GOT3 (cell line): ENCODE measurements around the gene TMPRSS11E.
"Not testable (repeated sequence)": the region's sequence is repeated elsewhere in the genome, so short reads cannot be mapped to it uniquely, and the experiment has no call there.

Source experiments
- DNase-seq: peaks from one replicate; lab custom pipeline; 2025; ENCODE audit warnings: mixed read lengths; lab: John Stamatoyannopoulos, UW

The TMPRSS11E gene

GRCh38 chr4:68447201-68447600, at the start of gene TMPRSS11E:
TSS of gene TMPRSS11E (plus strand) at chr4:68447463. CDS start at chr4:68447513, 50 bp downstream.
- DNase-seq = no peak

DNA sequence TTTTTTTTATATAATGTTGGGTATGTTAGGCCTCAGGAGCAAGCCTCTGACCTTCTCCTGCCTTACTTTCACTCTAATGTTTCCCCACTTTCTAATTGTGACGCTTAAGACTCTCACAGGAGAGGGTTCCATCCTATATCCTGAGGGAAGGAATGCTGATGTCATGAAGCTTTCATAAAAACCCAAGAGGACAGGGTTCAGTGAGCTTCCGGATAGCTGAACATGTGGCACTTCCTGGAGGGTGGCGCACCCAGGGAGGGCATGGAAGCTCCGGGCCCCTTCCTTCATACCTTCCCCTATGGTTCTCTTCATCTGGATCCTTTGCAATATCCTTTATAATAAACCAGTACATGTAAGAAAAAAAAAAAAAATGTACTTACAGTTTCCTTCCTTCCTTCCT, 48.0 kb upstream of the TMPRSS11E start:
- no peak for DNase-seq

- no peak for DNase-seq
Measured at GRCh38 chr4:68401231-68401630, 46.0 kb upstream of the TMPRSS11E start.

DNA sequence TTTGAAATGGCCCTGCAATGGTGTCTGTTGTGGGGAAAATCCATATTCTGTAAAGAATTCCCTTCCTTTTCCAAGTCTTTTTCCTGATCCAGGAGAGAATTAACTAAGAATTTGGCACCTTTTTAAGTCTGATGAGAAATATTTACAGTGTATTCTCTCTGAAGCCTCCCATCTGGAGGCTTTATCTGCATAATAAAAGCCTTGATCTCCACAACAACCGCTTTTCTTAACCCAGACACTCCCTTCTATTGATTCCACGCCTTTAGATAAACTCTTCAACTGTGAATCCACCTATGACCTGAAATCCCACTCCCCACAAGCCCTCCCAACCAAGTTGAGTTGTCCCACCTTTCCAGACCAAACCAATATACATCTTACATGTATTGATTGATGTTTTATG, 43.1 kb upstream of the TMPRSS11E start:
- DNase-seq = no peak

GRCh38 chr4:68405718-68406478, 41.4 kb upstream of the TMPRSS11E start:
- not testable (repeated sequence) for DNase-seq

GRCh38 chr4:68406479-68406859, 40.8 kb upstream of the TMPRSS11E start:
- no peak for DNase-seq

DNA sequence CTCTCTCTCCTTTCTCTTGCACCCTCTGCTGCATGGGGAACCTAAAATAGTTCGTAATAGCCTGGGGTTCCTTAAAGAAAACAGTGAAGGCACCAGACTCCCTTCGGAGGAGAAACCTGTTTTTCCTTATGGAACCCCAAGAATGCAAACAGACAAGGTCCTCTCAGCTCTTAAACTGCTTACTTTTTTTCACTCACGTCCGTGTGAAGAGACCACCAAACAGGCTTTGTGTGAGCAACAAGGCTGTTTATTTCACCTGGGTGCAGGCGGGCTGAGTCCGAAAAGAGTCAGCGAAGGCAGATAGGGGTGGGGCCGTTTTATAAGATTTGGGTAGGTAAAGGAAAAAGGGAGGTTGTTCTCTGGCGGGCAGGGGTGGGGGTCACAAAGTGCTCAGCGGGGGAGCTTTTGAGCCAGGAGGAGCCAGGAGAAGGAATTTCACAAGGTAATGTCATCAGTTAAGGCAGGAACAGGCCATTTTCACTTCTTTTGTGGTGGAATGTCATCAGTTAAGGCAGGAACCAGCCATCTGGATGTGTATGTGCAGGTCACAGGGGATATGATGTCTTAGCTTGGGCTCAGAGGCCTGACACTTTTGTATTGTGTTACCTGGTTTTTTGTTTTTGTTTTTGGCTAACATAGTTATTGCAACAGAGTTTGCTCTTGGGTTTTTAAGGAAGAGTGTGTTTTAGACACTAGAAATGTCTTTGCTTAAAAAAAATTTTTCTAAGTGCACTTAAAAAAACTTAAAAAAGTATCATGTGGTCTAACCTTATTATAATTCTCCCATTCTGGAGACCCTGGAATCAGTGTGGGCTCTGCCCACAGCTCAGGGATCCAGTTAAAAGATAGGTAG, 40.0 kb upstream of the TMPRSS11E start:
- not testable (repeated sequence) for DNase-seq

GRCh38 chr4:68407868-68408190, 39.4 kb upstream of the TMPRSS11E start:
- no peak for DNase-seq

DNA sequence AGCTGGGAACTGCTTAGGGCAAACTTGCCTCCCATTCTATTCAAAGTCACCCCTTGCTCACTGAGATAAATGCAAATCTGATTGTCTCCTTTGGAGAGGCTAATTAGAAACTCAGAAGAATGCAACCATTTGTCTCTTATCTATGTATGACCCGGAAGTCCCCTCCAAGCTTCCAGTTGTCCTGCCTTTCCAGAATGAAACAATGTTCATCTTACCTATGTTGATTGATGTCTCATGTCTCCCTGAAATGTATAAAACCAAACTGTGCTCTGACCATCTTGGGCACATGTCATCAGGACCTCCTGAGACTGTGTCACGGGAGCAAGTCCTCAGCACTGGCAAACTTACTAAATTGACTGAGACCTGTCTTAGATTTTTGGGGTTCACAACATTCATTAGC, 37.1 kb upstream of the TMPRSS11E start:
- DNase-seq = no peak

DNA sequence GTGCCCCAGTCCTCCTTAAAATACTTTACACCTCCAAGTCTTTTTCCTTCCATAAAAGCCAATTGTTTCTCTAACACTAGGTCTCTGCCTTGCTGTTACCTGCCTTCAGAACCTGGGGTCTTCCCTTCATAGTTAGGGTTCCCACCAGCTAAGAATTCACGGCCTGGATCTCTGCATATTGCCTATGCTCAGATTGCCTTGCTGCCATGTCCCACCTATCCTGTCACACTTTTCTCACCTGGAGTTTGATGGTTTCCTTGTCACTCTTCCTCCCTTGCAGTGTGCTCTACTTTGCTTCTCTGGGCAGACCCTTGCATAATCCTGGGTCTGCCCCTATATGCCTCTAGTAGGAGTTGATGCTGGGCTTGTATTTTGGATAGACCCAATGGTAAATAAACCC, 36.6 kb upstream of the TMPRSS11E start:
- no peak for DNase-seq

GRCh38 chr4:68412031-68412430, 35.2 kb upstream of the TMPRSS11E start:
- not testable (repeated sequence) for DNase-seq

GRCh38 chr4:68416591-68416990, 30.7 kb upstream of the TMPRSS11E start:
- no peak for DNase-seq

- no peak for DNase-seq
Measured at GRCh38 chr4:68426516-68426915, 20.7 kb upstream of the TMPRSS11E start.

DNA sequence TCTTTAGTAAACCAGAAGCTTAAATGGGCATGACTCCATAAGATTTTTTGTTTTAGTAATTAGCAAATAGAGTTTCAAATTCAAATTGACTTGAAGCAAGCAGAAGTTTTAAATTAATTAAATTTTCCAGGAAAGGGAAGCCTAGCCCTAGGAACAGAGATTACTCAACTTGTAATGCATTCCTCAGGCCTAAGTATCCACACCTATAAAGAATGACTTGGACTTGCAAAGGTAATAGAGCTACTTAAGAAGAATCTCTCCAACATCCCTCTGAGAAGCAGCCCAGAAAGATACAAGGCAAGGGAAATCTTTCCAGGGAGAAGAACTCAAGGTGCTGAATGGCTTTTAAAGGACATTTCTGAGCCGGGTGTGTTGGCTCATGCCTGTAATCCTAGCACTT, 16.9 kb upstream of the TMPRSS11E start:
- no peak for DNase-seq

DNA sequence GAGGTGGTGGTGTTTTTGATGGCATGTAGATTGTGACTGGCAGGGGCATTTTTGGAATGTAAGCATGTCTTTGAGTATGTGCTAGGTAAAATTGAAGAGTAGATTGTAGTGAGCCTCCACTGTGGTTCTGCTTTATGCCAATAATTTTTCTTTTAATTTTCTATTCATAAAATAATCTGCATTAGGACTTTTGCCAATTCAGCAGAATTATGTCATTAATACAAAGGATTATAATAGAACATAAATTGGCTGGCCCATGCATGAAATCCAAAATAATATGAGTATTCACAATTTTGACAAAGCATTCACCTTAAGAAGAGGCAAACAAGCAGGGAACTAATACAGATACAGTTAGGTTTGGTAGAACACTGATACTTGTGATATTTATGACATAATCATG, 14.9 kb upstream of the TMPRSS11E start:
- DNase-seq = no peak

DNA sequence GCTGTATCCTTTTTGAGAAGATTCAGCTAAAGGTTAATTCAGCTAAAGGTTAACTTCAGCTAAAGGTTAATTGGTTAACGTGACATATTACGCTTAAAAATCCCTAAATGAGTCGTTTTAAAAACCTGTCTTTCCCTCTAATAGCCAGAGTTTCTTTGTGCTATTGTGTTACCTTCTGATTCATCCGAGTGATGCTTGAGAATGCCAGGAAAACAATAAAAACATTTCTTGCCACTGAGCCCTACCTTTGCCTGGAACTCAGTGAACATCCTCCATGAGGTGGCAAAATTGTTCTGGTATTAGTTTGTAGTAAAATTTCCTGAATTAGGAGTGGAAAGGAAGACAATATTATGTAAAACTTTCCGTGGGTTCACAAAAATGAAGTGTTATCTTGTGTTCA, 13.7 kb upstream of the TMPRSS11E start:
- no peak for DNase-seq

- no peak for DNase-seq
Measured at GRCh38 chr4:68434277-68434676, 13.0 kb upstream of the TMPRSS11E start.

GRCh38 chr4:68434836-68435235, 12.4 kb upstream of the TMPRSS11E start:
- no peak for DNase-seq

DNA sequence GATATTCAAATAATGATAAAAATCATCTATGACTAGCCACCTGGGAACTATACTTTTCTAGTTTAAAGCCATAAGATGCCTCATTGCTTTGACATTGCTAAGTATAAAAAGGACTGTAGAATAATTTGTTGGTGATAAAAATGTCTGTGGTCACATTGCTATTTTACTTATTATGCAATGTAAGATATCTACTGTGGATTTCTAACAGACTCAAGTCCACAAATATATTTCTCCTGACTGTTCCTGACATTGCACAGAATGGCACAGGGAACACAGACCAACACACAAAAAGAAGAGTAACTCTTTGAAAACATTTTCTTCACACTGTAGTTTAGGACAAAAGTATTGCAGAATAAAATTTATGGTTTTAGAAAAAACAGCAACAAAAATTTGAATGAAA, 2.2 kb upstream of the TMPRSS11E start:
- DNase-seq = no peak

DNA sequence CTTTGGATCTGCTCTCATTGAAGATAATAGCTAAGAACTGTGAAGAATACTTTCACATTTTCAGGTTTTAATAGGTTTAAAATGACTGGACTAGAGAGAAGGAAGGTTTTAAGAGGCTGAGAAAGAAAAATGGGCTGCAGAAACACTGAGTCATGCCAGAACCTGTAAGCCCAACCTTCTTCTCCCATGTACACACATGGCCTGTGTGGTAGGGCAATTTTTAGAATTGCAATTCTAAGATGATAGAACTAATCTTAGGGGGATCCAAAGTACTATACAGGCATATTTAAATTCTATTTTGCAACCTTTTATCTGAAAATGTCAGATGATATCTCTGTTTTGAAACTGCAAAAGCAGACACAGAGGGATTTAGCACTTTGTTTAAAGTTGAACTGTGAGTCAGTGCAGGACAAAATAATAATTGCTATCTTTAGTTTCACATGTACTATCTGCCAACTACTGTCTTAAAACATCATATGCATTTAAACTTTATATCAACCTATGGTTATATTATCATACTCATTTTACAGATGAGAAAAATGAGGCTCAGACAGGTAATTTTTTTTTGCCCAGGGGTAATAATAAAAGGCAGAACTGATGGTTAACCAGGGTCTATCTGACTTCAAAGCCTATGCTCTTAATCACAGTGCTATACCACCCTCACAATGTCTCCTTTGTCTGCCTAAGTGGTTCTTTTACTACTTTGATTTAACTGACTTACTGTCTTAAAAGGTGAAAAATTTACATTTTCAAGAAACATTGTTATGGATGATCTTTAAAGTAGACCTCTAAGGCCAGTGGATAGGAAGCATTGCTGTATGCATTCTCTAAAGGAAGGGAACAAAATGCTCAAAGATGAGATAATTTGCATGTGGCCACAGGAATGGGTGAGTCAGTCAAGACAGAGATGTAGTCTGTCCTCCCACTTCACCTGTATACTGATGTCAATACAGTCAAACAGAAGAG, 4.3 kb downstream of the TMPRSS11E start:
- DNase-seq = no peak

GRCh38 chr4:68460085-68460484, 12.8 kb downstream of the TMPRSS11E start:
- no peak for DNase-seq

GRCh38 chr4:68461790-68462189, 14.5 kb downstream of the TMPRSS11E start:
- no peak for DNase-seq
